Measurements from ENCODE around the gene ZDHHC3. TPM values are rescaled to one million over a fixed set of nuclear protein-coding genes. Genes with fewer than 3 reads are reported as not detected.

The ZDHHC3 gene
- total and polyA plus RNA-seq, 4 donors, result 15.4 to 43.0 (median 24.4) TPM

- WGBS, result 92% methylated on average over 1 of the region's 1 CpG
- peaks cover 10 to 21% (median 13%) of the 10 kb centered on the region in 4 donors for H3K4me1 ChIP-seq (ENCODE audit: control insufficient read depth in 4 of 4, insufficient read depth in 4 of 4, low read length in 3 of 4)
- no peak for TF ChIP-seq HNF4A (conservative IDR thresholded peaks at IDR 0.05)
- no peak for TF ChIP-seq HNF4G (IDR thresholded peaks at IDR 0.05)
- TF ChIP-seq CTCF (IDR thresholded peaks at IDR 0.05; ENCODE audit: low read depth, low read length, missing input control), result no peak
- TF ChIP-seq, protein P1, sequence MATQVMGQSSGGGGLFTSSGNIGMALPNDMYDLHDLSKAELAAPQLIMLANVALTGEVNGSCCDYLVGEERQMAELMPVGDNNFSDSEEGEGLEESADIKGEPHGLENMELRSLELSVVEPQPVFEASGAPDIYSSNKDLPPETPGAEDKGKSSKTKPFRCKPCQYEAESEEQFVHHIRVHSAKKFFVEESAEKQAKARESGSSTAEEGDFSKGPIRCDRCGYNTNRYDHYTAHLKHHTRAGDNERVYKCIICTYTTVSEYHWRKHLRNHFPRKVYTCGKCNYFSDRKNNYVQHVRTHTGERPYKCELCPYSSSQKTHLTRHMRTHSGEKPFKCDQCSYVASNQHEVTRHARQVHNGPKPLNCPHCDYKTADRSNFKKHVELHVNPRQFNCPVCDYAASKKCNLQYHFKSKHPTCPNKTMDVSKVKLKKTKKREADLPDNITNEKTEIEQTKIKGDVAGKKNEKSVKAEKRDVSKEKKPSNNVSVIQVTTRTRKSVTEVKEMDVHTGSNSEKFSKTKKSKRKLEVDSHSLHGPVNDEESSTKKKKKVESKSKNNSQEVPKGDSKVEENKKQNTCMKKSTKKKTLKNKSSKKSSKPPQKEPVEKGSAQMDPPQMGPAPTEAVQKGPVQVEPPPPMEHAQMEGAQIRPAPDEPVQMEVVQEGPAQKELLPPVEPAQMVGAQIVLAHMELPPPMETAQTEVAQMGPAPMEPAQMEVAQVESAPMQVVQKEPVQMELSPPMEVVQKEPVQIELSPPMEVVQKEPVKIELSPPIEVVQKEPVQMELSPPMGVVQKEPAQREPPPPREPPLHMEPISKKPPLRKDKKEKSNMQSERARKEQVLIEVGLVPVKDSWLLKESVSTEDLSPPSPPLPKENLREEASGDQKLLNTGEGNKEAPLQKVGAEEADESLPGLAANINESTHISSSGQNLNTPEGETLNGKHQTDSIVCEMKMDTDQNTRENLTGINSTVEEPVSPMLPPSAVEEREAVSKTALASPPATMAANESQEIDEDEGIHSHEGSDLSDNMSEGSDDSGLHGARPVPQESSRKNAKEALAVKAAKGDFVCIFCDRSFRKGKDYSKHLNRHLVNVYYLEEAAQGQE (IDR thresholded peaks at IDR 0.05), result no peak
- TF ChIP-seq FOXA1 (IDR thresholded peaks at IDR 0.05), result no peak
- no peak for TF ChIP-seq FOXA2 (IDR thresholded peaks at IDR 0.05)
- no peak for TF ChIP-seq JUND (IDR thresholded peaks at IDR 0.05)
- TF ChIP-seq TAF1 (conservative IDR thresholded peaks at IDR 0.05), result no peak
Measured at GRCh38 chr3:44981220-44981619, 5.2 kb upstream of the ZDHHC3 start.

GRCh38 chr3:44974416-44974815, 1.6 kb downstream of the ZDHHC3 start:
- TF ChIP-seq YY1 (IDR thresholded peaks at IDR 0.05), result no peak
- H3K27me3 ChIP-seq (ENCODE audit: control insufficient read depth in 4 of 4, insufficient read depth in 4 of 4, low read length in 3 of 4), result no peaks in the 10 kb centered on the region
- H3K36me3 ChIP-seq (ENCODE audit: control insufficient read depth in 4 of 4, insufficient read depth in 3 of 4, low read depth in 1 of 4, low read length in 3 of 4), result no peaks in the 10 kb centered on the region
- no peak overlapping the region for H3K9ac ChIP-seq (ENCODE audit: low read depth in 1 of 2, low read length in 2 of 2)
- WGBS, result 78% methylated on average over 4 of the region's 4 CpGs
- H3K27ac ChIP-seq (ENCODE audit: low read depth in 1 of 2, low read length in 2 of 2), result no peak overlapping the region
- no peak for DNase-seq (ENCODE audit: low spot score)
- H3K4me1 ChIP-seq (ENCODE audit: control insufficient read depth in 4 of 4, insufficient read depth in 4 of 4, low read length in 3 of 4), result peaks cover 8 to 23% (median 17%) of the 10 kb centered on the region in 4 donors
- H3K4me3 ChIP-seq (ENCODE audit: low read depth in 1 of 3, low read length in 3 of 3), result peak overlapping the region in 1 of 3 donors; percentile 75
- H3K9me3 ChIP-seq (ENCODE audit: control insufficient read depth in 4 of 4, low read length in 3 of 4), result no peaks in the 10 kb centered on the region

More at GRCh38 chr3:44981220-44981619, 5.2 kb upstream of the ZDHHC3 start:
- no peak overlapping the region for H3K4me3 ChIP-seq (ENCODE audit: low read depth in 1 of 3, low read length in 3 of 3)
- H3K27me3 ChIP-seq (ENCODE audit: control insufficient read depth in 4 of 4, insufficient read depth in 4 of 4, low read length in 3 of 4), result no peaks in the 10 kb centered on the region
- no peaks in the 10 kb centered on the region for H3K36me3 ChIP-seq (ENCODE audit: control insufficient read depth in 4 of 4, insufficient read depth in 3 of 4, low read depth in 1 of 4, low read length in 3 of 4)
- no peaks in the 10 kb centered on the region for H3K9me3 ChIP-seq (ENCODE audit: control insufficient read depth in 4 of 4, low read length in 3 of 4)
- no peak for DNase-seq (ENCODE audit: low spot score)
- no peak overlapping the region for H3K27ac ChIP-seq (ENCODE audit: low read depth in 1 of 2, low read length in 2 of 2)
- no peak overlapping the region for H3K9ac ChIP-seq (ENCODE audit: low read depth in 1 of 2, low read length in 2 of 2)

- peaks cover 1 to 13% (median 10%) of the 10 kb centered on the region in 4 donors for H3K4me1 ChIP-seq (ENCODE audit: control insufficient read depth in 4 of 4, insufficient read depth in 4 of 4, low read length in 3 of 4)
- H3K36me3 ChIP-seq (ENCODE audit: control insufficient read depth in 4 of 4, insufficient read depth in 3 of 4, low read depth in 1 of 4, low read length in 3 of 4), result no peaks in the 10 kb centered on the region
- no peaks in the 10 kb centered on the region for H3K27me3 ChIP-seq (ENCODE audit: control insufficient read depth in 4 of 4, insufficient read depth in 4 of 4, low read length in 3 of 4)
- no peak for DNase-seq (ENCODE audit: low spot score)
- WGBS, result 85% methylated on average over 3 of the region's 3 CpGs
- H3K9ac ChIP-seq (ENCODE audit: low read depth in 1 of 2, low read length in 2 of 2), result no peak overlapping the region
- no peak overlapping the region for H3K27ac ChIP-seq (ENCODE audit: low read depth in 1 of 2, low read length in 2 of 2)
- no peaks in the 10 kb centered on the region for H3K9me3 ChIP-seq (ENCODE audit: control insufficient read depth in 4 of 4, low read length in 3 of 4)
- TF ChIP-seq, protein P2, sequence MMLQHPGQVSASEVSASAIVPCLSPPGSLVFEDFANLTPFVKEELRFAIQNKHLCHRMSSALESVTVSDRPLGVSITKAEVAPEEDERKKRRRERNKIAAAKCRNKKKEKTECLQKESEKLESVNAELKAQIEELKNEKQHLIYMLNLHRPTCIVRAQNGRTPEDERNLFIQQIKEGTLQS (IDR thresholded peaks at IDR 0.05), result no peak
- TF ChIP-seq TAF1 (conservative IDR thresholded peaks at IDR 0.05) (no peak), RAD21 (IDR thresholded peaks at IDR 0.05) (no peak), FOXA2 (IDR thresholded peaks at IDR 0.05) (no peak), NR2F2 (IDR thresholded peaks at IDR 0.05) (no peak), CTCF (IDR thresholded peaks at IDR 0.05; ENCODE audit: low read depth, low read length, missing input control) (no peak)
- TF ChIP-seq, protein P1 (IDR thresholded peaks at IDR 0.05), result no peak
- TF ChIP-seq, protein P3, sequence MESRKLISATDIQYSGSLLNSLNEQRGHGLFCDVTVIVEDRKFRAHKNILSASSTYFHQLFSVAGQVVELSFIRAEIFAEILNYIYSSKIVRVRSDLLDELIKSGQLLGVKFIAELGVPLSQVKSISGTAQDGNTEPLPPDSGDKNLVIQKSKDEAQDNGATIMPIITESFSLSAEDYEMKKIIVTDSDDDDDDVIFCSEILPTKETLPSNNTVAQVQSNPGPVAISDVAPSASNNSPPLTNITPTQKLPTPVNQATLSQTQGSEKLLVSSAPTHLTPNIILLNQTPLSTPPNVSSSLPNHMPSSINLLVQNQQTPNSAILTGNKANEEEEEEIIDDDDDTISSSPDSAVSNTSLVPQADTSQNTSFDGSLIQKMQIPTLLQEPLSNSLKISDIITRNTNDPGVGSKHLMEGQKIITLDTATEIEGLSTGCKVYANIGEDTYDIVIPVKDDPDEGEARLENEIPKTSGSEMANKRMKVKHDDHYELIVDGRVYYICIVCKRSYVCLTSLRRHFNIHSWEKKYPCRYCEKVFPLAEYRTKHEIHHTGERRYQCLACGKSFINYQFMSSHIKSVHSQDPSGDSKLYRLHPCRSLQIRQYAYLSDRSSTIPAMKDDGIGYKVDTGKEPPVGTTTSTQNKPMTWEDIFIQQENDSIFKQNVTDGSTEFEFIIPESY (IDR thresholded peaks at IDR 0.05), result no peak
- no peak overlapping the region for H3K4me3 ChIP-seq (ENCODE audit: low read depth in 1 of 3, low read length in 3 of 3)
Measured at GRCh38 chr3:44970926-44971490, 5.0 kb downstream of the ZDHHC3 start.

Data from liver (tissue), 9 donors.